Kidney (tissue), 14 donors: ENCODE data around the gene INTS13. TPM values are rescaled to one million over a fixed set of nuclear protein-coding genes. Genes with fewer than 3 reads are reported as not detected.

ENCODE experiments used
- DNase-seq, 5 donors: peaks; one replicate each; pipeline ENCODE4 v3.0.0-alpha.2; 2013 to 2020
- FAIRE-seq: peaks from 2 replicates; lab custom pipeline; 2012; peaks lifted over from hg19 to GRCh38; lab: Jason Lieb, UNC
- H3K27ac ChIP-seq, 2 donors: one replicate each; pipeline ENCODE4 v1.7.0; 2013; ENCODE audit warnings: low read depth in 2 of 2, low read length in 2 of 2, inconsistent platforms in 1 of 2
- H3K27me3 ChIP-seq: one replicate; pipeline ENCODE4 v1.7.1; 2013; ENCODE audit warnings: low read length, inconsistent platforms; ENCODE audit not compliant: control insufficient read depth, insufficient read depth
- H3K36me3 ChIP-seq, 3 donors: one replicate each; pipeline versions ENCODE4 v1.7.0 to v1.7.1; 2013; ENCODE audit warnings: low read length in 3 of 3, control low read depth in 1 of 3, inconsistent platforms in 1 of 3; ENCODE audit not compliant: insufficient read depth in 3 of 3, control insufficient read depth in 2 of 3
- H3K4me1 ChIP-seq, 3 donors: one replicate each; pipeline versions ENCODE4 v1.7.0 to v1.7.1; 2013; ENCODE audit warnings: low read length in 3 of 3, inconsistent platforms in 1 of 3, low read depth in 1 of 3; ENCODE audit not compliant: control insufficient read depth in 2 of 3, insufficient read depth in 2 of 3
- H3K4me3 ChIP-seq, 3 donors: one replicate each; pipeline versions ENCODE4 v1.7.0 to v1.8.1; 2013; ENCODE audit warnings: low read length in 3 of 3, control low read depth in 1 of 3, inconsistent platforms in 1 of 3
- H3K9ac ChIP-seq, 3 donors: one replicate each; pipeline versions ENCODE4 v1.7.0 to v1.7.1; 2013; ENCODE audit warnings: low read length in 3 of 3, control low read depth in 1 of 3, inconsistent platforms in 1 of 3
- H3K9me3 ChIP-seq, 3 donors: one replicate each; pipeline versions ENCODE4 v1.7.0 to v1.7.1; 2013; ENCODE audit warnings: low read length in 3 of 3, control low read depth in 1 of 3, inconsistent platforms in 1 of 3; ENCODE audit not compliant: control insufficient read depth in 2 of 3, insufficient read depth in 1 of 3
- CTCF ChIP-seq: IDR thresholded peaks from 3 replicates; pipeline ENCODE4 v1.5.1; 2012; ENCODE audit warnings: mild to moderate bottlenecking, moderate library complexity, borderline replicate concordance; ENCODE audit not compliant: insufficient read depth; ENCODE audit errors: extremely low read depth
- intact Hi-C: fragments of 100-400 bp; cut with DNase I; formaldehyde crosslinking; loops from one replicate; pipeline ENCODE4 v1.11.1; 2022
- polyA plus RNA-seq: library from polyadenylated mRNA; stranded (reverse); fragments of 350-450 nt; fragmentation: Illumina TruSeq; extraction: RNeasy Lipid Tissue Mini Kit (QIAGEN cat#74804); gene quantifications from one replicate; pipeline ENCODE4 v1.2.3, GENCODE V29; 2014; ENCODE audit warnings: low read depth, low replicate concordance; ENCODE audit not compliant: insufficient read depth
- total RNA-seq: library from RNA; stranded (reverse); fragmentation: NEBNext Ultra II Directional; extraction: Animal tissue kit (Norgen Biotek cat#: 25700); gene quantifications from one replicate; pipeline ENCODE4 v1.2.1, GENCODE V29; 2021
- donor health status: control.
- donor health status: control.
- donor health status: control.
- donor health status: control.
- donor health status: control.
- donor health status: DM: yes; HTN: yes; CAD: no.
- donor health status: Normal renal cell carcinoma (clear cell type).

Gene INTS13
- total and polyA plus RNA-seq, 2 donors from 2014 or later = 11.6 to 17.2 TPM

- no peak for TF ChIP-seq CTCF
- FAIRE-seq (no peak), DNase-seq (no peak)
- peaks cover 0 to 5% (median 4%) of the 10 kb centered on the region in 3 donors for H3K36me3 ChIP-seq
- H3K9ac ChIP-seq = no peak overlapping the region
- no peaks in the 10 kb centered on the region for H3K9me3 ChIP-seq
- no peak overlapping the region for H3K4me3 ChIP-seq
- H3K27ac ChIP-seq = no peak overlapping the region
- H3K4me1 ChIP-seq = peaks cover 0 to 8% (median 5%) of the 10 kb centered on the region in 3 donors
- intact Hi-C loops = no loop called here
- no peaks in the 10 kb centered on the region for H3K27me3 ChIP-seq
These were observed 2.0 kb downstream of the INTS13 start for GRCh38 chr12:26935636-26936378.

GRCh38 chr12:26929590-26929989 lies 8.2 kb downstream of the INTS13 start:
- Histone ChIP-seq H3K4me3 (no peak overlapping the region), H3K27me3 (no peaks in the 10 kb centered on the region), H3K36me3 (peaks cover 5 to 10% (median 7%) of the 10 kb centered on the region in 3 donors), H3K9me3 (no peaks in the 10 kb centered on the region), H3K9ac (no peak overlapping the region), H3K4me1 (no peaks in the 10 kb centered on the region), H3K27ac (no peak overlapping the region)
- no peak for TF ChIP-seq CTCF
- DNase-seq (no peak), FAIRE-seq (no peak)
- intact Hi-C loops = no loop called here

- Histone ChIP-seq H3K27me3 (no peaks in the 10 kb centered on the region), H3K9ac (no peak overlapping the region), H3K4me3 (no peak overlapping the region), H3K27ac (no peak overlapping the region), H3K4me1 (no peaks in the 10 kb centered on the region), H3K9me3 (no peaks in the 10 kb centered on the region), H3K36me3 (peaks cover 5 to 10% (median 7%) of the 10 kb centered on the region in 3 donors)
- no peak for DNase-seq
- no peak for TF ChIP-seq CTCF
- intact Hi-C loops = no loop called here
- FAIRE-seq = no peak
These were observed 9.1 kb downstream of the INTS13 start for GRCh38 chr12:26928661-26929060.
